22Rv1 (cell line): ENCODE results near the gene PRKD1.

Experiments
- ZFX ChIP-seq: fragments of 450-650 bp; IDR thresholded peaks from 2 replicates; pipeline ENCODE4 v1.6.1; 2017; ENCODE audit warnings: antibody characterized with exemption, borderline replicate concordance
- TF ChIP-seq, protein P1 (sequence below): fragments of 450-650 bp; IDR thresholded peaks from 2 replicates; pipeline ENCODE4 v1.5.1; 2017; ENCODE audit warnings: mild to moderate bottlenecking

- TF ChIP-seq, protein P1, sequence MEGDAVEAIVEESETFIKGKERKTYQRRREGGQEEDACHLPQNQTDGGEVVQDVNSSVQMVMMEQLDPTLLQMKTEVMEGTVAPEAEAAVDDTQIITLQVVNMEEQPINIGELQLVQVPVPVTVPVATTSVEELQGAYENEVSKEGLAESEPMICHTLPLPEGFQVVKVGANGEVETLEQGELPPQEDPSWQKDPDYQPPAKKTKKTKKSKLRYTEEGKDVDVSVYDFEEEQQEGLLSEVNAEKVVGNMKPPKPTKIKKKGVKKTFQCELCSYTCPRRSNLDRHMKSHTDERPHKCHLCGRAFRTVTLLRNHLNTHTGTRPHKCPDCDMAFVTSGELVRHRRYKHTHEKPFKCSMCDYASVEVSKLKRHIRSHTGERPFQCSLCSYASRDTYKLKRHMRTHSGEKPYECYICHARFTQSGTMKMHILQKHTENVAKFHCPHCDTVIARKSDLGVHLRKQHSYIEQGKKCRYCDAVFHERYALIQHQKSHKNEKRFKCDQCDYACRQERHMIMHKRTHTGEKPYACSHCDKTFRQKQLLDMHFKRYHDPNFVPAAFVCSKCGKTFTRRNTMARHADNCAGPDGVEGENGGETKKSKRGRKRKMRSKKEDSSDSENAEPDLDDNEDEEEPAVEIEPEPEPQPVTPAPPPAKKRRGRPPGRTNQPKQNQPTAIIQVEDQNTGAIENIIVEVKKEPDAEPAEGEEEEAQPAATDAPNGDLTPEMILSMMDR, result no peak
- no peak for TF ChIP-seq ZFX
Observed at GRCh38 chr14:29919845-29920244, 7.8 kb downstream of the PRKD1 start.
